GM19468 (cell line): ENCODE results near the gene TEX13A.
"Not testable (repeated sequence)": the region's sequence is repeated elsewhere in the genome, so short reads cannot be mapped to it uniquely, and the experiment has no call there.

Experiments used
- ATAC-seq: cut with Tn5 transposase; IDR thresholded peaks from one replicate; pipeline ENCODE4 v1.9.1; 2021; ENCODE audit warnings: mild to moderate bottlenecking, moderate library complexity, moderate number of reproducible peaks; ENCODE audit not compliant: unreplicated experiment; ENCODE audit errors: extremely low read depth

TEX13A gene

GRCh38 chrX:105220636-105221035 is at the start of gene TEX13A:
Gene TEX13A (minus strand): TSS chrX:105220694. CDS start chrX:105220397, 297 bp downstream.
- ATAC-seq: no peak

GRCh38 chrX:105269386-105269785 is 48.9 kb upstream of the TEX13A start:
- no peak for ATAC-seq

- ATAC-seq: no peak
Measured at GRCh38 chrX:105267167-105267566, 46.7 kb upstream of the TEX13A start.

GRCh38 chrX:105266456-105266855 is 46.0 kb upstream of the TEX13A start:
- no peak for ATAC-seq

- ATAC-seq: no peak
Measured at GRCh38 chrX:105265093-105265492, 44.6 kb upstream of the TEX13A start.

GRCh38 chrX:105263801-105264200 is 43.3 kb upstream of the TEX13A start:
- no peak for ATAC-seq

- no peak for ATAC-seq
Measured at GRCh38 chrX:105263171-105263570, 42.7 kb upstream of the TEX13A start.

- no peak for ATAC-seq
Measured at GRCh38 chrX:105260291-105261043, 40.0 kb upstream of the TEX13A start.

- ATAC-seq: no peak
Measured at GRCh38 chrX:105241056-105241455, 20.6 kb upstream of the TEX13A start.

- ATAC-seq: not testable (repeated sequence)
Measured at GRCh38 chrX:105237407-105237806, 16.9 kb upstream of the TEX13A start.

GRCh38 chrX:105229146-105229545 is 8.7 kb upstream of the TEX13A start:
- ATAC-seq: no peak

GRCh38 chrX:105228602-105229001 is 8.1 kb upstream of the TEX13A start:
- ATAC-seq: no peak

GRCh38 chrX:105226499-105226898 is 6.0 kb upstream of the TEX13A start:
- ATAC-seq: no peak

GRCh38 chrX:105221374-105221773 is 880 bp upstream of the TEX13A start:
- ATAC-seq: no peak

GRCh38 chrX:105219454-105220401 is 766 bp downstream of the TEX13A start:
- ATAC-seq: no peak

- ATAC-seq: no peak
Measured at GRCh38 chrX:105211066-105211575, 9.4 kb downstream of the TEX13A start.

- no peak for ATAC-seq
Measured at GRCh38 chrX:105210258-105210657, 10.2 kb downstream of the TEX13A start.

GRCh38 chrX:105209406-105209805 is 11.1 kb downstream of the TEX13A start:
- no peak for ATAC-seq

- no peak for ATAC-seq
Measured at GRCh38 chrX:105191878-105192277, 28.6 kb downstream of the TEX13A start.

- no peak for ATAC-seq
Measured at GRCh38 chrX:105190252-105190853, 30.1 kb downstream of the TEX13A start.

- no peak for ATAC-seq
Measured at GRCh38 chrX:105189093-105189492, 31.4 kb downstream of the TEX13A start.
